ENCODE measurements around the gene DNM3.

DNM3 gene

DNA sequence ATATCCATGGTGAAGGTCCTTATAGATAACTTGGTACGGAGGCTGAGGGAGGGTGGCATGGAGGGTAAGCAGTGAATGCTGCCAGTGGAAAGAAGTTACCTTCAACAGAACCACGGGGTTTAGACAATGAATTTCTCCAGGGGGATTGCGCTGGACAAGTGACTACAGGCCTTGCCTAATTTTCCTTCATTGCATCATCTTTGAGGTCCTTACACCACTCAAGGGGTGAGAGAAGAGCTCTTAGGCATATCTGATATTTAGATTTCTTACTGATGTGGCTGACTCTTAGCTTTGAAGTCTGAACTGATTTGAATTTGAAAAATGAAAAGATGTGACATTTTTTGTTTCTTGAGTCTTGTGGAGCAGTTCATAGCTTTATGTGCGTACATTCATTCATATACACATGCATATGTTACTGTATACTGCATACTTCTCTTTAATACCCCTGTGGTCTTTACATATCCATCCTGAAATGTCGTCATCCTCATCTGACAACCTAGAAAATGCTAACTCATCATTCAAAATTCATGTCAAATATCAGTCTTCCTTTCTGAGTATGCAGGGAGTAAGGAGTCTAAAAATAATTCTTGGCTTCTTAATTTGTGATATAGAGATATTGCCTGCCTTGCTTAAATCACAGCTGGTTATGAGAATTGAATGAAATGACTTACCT, 63.6 kb downstream of the DNM3 start:
- Histone ChIP-seq H3K36me3 (ENCODE audit: insufficient read depth, low read length) (no peaks in the 10 kb centered on the region), H3K9ac (ENCODE audit: low read length) (no peak overlapping the region), H3K4me1 (ENCODE audit: insufficient read depth, low read length) (no peaks in the 10 kb centered on the region), H3K27me3 (ENCODE audit: control insufficient read depth in 1 of 2, insufficient read depth in 2 of 2, low read length in 2 of 2) (no peaks in the 10 kb centered on the region), H3K9me3 (ENCODE audit: low read length) (no peaks in the 10 kb centered on the region), H3K27ac (ENCODE audit: low read depth, low read length) (no peak overlapping the region), H3K4me3 (ENCODE audit: low read depth in 1 of 2, low read length in 2 of 2) (no peak overlapping the region)

DNA sequence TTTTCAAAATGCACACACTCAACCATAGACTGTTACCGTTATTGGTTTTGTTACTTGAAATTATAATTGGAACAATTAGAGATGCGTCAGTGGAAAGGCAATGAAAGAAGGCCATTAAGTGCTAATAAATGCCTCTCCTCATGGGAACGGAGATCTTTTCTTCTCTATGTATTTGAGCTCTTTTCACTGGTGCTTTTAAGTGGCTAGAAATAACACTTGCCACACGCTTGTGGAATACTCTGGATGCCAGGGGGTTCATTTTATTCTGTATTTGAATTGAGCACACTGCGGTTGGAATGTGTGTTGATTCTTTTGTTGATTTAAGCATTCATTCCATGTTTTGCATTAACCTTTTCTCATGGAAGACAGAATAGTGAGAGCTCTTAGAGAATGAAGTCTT, 68.4 kb downstream of the DNM3 start:
- H3K27me3 ChIP-seq (ENCODE audit: control insufficient read depth in 1 of 2, insufficient read depth in 2 of 2, low read length in 2 of 2), result no peaks in the 10 kb centered on the region
- no peaks in the 10 kb centered on the region for H3K36me3 ChIP-seq (ENCODE audit: insufficient read depth, low read length)
- no peaks in the 10 kb centered on the region for H3K9me3 ChIP-seq (ENCODE audit: low read length)
- H3K4me3 ChIP-seq (ENCODE audit: low read depth in 1 of 2, low read length in 2 of 2), result no peak overlapping the region
- H3K27ac ChIP-seq (ENCODE audit: low read depth, low read length), result no peak overlapping the region
- H3K9ac ChIP-seq (ENCODE audit: low read length), result no peak overlapping the region
- H3K4me1 ChIP-seq (ENCODE audit: insufficient read depth, low read length), result no peaks in the 10 kb centered on the region

DNA sequence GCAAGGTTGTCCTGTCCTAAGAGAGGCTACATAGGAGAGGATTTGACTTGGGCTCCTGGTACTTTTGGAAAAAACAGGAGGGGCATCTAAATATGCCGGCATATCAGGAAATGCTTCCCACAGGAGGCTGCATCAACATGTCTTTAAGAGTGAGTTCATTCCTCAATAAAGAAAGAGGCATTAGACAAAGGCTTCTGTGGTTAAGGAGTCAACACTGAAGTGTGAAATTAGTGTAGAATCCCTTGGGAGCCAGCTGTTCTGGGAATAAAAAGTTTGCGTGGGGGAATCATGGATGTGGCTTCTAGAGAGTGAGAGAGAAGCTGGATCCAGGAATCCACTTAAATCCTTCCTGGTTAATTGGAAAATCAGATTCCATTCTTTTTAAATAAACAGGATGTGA, 69.5 kb downstream of the DNM3 start:
- Histone ChIP-seq H3K9ac (ENCODE audit: low read length) (no peak overlapping the region), H3K4me1 (ENCODE audit: insufficient read depth, low read length) (no peaks in the 10 kb centered on the region), H3K27ac (ENCODE audit: low read depth, low read length) (no peak overlapping the region), H3K9me3 (ENCODE audit: low read length) (no peaks in the 10 kb centered on the region), H3K36me3 (ENCODE audit: insufficient read depth, low read length) (no peaks in the 10 kb centered on the region), H3K4me3 (ENCODE audit: low read depth in 1 of 2, low read length in 2 of 2) (no peak overlapping the region), H3K27me3 (ENCODE audit: control insufficient read depth in 1 of 2, insufficient read depth in 2 of 2, low read length in 2 of 2) (no peaks in the 10 kb centered on the region)

DNA sequence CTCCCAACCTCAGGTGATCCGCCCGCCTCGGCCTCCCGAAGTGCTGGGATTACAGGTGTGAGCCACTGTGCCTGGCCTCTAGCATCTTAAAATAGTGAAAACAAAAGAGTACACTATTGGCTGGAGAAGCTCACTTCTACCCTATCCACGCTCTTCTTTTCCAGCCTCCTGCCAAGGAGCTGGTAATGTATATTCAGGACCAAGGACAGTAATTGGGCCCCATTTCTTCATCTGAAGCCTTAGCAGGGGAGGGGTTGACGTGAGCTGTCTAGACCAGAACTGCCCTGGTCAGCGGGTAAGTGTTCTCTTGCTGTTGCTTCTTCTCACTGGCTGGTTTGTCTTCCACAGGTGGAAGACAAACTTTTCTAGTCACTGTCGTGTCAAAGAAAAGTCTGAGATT, 70.2 kb downstream of the DNM3 start:
- Histone ChIP-seq H3K9ac (ENCODE audit: low read length) (no peak overlapping the region), H3K36me3 (ENCODE audit: insufficient read depth, low read length) (no peaks in the 10 kb centered on the region), H3K27ac (ENCODE audit: low read depth, low read length) (no peak overlapping the region), H3K9me3 (ENCODE audit: low read length) (no peaks in the 10 kb centered on the region), H3K4me3 (ENCODE audit: low read depth in 1 of 2, low read length in 2 of 2) (no peak overlapping the region), H3K27me3 (ENCODE audit: control insufficient read depth in 1 of 2, insufficient read depth in 2 of 2, low read length in 2 of 2) (no peaks in the 10 kb centered on the region), H3K4me1 (ENCODE audit: insufficient read depth, low read length) (no peaks in the 10 kb centered on the region)

DNA sequence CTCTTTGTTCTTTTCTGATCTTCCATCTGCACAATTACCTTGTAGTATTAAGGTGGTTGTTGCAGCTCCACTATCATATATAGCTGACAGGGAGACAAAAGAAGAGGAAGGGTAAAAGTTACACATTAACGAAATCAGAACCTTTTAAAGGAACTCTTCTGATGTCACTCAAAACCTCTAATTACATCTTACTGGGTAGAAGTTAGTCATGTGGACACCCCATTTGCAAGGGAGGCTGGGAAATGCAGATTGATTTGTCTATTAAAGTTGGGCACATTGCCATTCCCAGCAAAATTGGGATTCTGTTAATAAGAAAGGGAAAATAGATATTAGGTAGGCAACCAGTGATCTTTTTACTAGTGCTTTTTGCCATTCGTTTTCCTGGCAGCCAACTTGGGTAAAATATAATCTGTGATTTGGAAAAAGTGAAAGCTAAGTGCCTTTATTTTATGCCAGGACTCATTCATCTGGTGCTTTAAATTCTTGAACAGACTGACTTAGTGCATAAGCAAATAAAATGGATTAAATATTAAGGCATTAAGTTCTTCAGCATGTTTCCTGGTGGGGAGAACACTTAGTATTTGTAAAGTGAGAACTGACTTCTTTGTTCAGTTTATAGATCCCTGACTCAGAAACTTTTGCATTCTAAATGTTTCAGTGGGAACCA, 71.3 kb downstream of the DNM3 start:
- Histone ChIP-seq H3K27ac (ENCODE audit: low read depth, low read length) (no peak overlapping the region), H3K36me3 (ENCODE audit: insufficient read depth, low read length) (no peaks in the 10 kb centered on the region)

DNA sequence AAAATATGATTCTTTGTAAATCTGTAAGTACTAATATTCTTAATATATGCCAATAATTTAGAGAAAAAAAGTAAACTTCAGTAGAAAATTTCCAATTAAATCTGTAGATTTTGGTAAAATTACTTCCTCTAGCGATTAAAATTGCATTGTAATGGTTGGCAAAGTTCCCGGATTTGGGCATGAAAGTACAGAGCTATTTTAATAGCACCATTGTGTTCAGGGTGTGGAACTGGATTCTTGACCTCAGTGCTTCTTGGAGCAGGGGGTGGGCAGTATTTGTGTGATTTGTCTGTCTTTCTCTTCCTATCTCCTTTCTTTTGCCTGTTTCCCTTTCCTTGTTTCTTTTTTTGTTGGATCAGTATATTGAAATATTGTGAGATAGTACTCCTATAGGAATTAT, 72.1 kb downstream of the DNM3 start:
- H3K4me3 ChIP-seq (ENCODE audit: low read depth in 1 of 2, low read length in 2 of 2), result no peak overlapping the region
- no peaks in the 10 kb centered on the region for H3K36me3 ChIP-seq (ENCODE audit: insufficient read depth, low read length)
- no peaks in the 10 kb centered on the region for H3K4me1 ChIP-seq (ENCODE audit: insufficient read depth, low read length)
- no peaks in the 10 kb centered on the region for H3K27me3 ChIP-seq (ENCODE audit: control insufficient read depth in 1 of 2, insufficient read depth in 2 of 2, low read length in 2 of 2)
- H3K27ac ChIP-seq (ENCODE audit: low read depth, low read length), result no peak overlapping the region
- H3K9ac ChIP-seq (ENCODE audit: low read length), result no peak overlapping the region
- no peaks in the 10 kb centered on the region for H3K9me3 ChIP-seq (ENCODE audit: low read length)

More for the DNA sequence above, 71.3 kb downstream of the DNM3 start:
- H3K4me1 ChIP-seq (ENCODE audit: insufficient read depth, low read length), result no peaks in the 10 kb centered on the region
- no peak overlapping the region for H3K9ac ChIP-seq (ENCODE audit: low read length)
- no peaks in the 10 kb centered on the region for H3K9me3 ChIP-seq (ENCODE audit: low read length)
- no peak overlapping the region for H3K4me3 ChIP-seq (ENCODE audit: low read depth in 1 of 2, low read length in 2 of 2)
- H3K27me3 ChIP-seq (ENCODE audit: control insufficient read depth in 1 of 2, insufficient read depth in 2 of 2, low read length in 2 of 2), result no peaks in the 10 kb centered on the region

DNA sequence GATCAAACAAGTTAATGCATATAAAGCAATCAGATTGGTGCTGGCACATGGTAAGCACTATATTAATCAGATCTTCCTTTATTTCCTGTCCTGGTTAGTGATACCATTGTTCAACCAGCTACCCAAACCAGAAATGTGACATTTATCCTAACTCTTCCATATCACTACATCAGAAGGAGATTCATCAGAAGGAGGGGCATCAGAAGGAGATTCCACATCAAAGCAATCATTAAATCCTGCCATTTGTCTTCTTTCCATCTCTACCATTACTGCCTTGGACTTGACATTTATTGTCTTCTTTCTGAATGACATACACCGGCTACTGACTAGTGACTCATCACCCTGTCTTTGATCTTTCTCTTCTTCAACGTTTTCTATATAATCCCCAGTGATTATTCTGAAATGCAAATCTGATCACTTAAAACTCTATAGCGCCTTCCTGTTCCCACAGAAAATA, 75.0 kb downstream of the DNM3 start:
- no peaks in the 10 kb centered on the region for H3K4me1 ChIP-seq (ENCODE audit: insufficient read depth, low read length)
- no peak overlapping the region for H3K4me3 ChIP-seq (ENCODE audit: low read depth in 1 of 2, low read length in 2 of 2)
- H3K9ac ChIP-seq (ENCODE audit: low read length), result no peak overlapping the region
- no peaks in the 10 kb centered on the region for H3K9me3 ChIP-seq (ENCODE audit: low read length)
- no peaks in the 10 kb centered on the region for H3K27me3 ChIP-seq (ENCODE audit: control insufficient read depth in 1 of 2, insufficient read depth in 2 of 2, low read length in 2 of 2)
- H3K36me3 ChIP-seq (ENCODE audit: insufficient read depth, low read length), result no peaks in the 10 kb centered on the region
- no peak overlapping the region for H3K27ac ChIP-seq (ENCODE audit: low read depth, low read length)

DNA sequence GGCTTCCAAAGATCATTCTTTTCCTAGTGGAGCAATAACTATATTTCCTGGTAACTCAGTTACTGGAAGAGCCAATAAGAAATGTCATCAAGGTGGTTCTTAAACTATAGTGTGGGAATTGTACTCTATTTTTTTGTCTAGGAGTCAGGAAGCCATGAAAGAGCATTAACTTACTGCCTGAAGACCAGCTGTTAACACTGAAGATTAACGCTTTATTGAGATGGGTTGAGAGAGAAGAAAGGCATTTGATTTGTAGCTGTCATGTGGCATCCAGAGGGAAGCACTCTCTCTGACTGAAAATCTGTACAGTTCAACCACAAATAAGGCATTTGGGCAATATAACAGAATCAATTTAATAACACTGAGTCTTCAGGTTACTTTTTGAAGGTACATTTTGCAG, 76.0 kb downstream of the DNM3 start:
- H3K27me3 ChIP-seq (ENCODE audit: control insufficient read depth in 1 of 2, insufficient read depth in 2 of 2, low read length in 2 of 2), result no peaks in the 10 kb centered on the region
- no peak overlapping the region for H3K9ac ChIP-seq (ENCODE audit: low read length)
- H3K4me1 ChIP-seq (ENCODE audit: insufficient read depth, low read length), result no peaks in the 10 kb centered on the region
- H3K9me3 ChIP-seq (ENCODE audit: low read length), result no peaks in the 10 kb centered on the region
- H3K27ac ChIP-seq (ENCODE audit: low read depth, low read length), result no peak overlapping the region
- no peak overlapping the region for H3K4me3 ChIP-seq (ENCODE audit: low read depth in 1 of 2, low read length in 2 of 2)
- no peaks in the 10 kb centered on the region for H3K36me3 ChIP-seq (ENCODE audit: insufficient read depth, low read length)

DNA sequence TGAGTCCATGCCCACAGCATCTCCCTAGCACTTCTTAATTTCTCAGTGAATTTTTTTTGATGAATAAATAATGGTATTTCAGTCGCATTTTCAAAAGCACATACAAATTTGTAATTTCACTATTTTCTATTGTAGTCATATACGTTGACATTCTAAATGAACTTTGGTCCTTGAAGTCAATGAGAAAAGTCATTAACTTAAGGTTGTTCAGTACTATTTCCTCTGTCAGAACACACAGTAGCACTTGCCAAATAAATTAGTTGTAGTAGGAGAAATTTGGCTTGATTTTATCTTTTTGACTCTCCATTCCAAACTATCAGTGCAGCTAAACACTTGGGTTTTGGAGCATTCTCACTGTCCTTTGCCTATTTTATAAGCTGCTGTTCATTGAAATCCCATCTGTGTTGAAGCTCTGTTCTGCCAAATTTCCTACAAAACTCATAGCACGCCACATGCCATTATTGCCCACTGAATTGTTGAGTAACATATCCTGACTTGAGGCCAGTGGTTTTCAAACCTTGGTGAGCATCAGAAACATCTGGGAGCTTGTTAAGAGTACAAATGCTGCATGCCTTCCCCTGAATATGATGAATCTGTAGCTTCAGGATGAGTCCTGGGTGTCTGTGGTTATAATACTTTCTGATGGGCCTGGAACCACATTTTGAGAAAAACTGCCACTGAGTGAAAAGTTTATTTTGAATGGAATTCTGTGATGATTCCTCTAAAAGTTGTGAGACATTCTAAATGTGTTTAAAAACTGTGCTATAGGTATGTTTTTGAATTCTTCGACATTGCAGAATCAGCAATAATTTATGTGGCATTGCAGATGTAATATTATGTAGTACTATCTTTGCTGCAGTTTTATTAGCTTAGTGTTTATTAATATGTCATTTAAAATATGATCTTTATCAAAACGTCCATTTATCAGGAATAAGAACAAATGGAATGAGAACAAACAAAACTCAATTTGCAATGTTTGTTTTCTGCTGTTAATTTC, 78.9 kb downstream of the DNM3 start:
- Histone ChIP-seq H3K36me3 (ENCODE audit: insufficient read depth, low read length) (no peaks in the 10 kb centered on the region), H3K4me1 (ENCODE audit: insufficient read depth, low read length) (no peaks in the 10 kb centered on the region), H3K27me3 (ENCODE audit: control insufficient read depth in 1 of 2, insufficient read depth in 2 of 2, low read length in 2 of 2) (no peaks in the 10 kb centered on the region), H3K9me3 (ENCODE audit: low read length) (no peaks in the 10 kb centered on the region), H3K4me3 (ENCODE audit: low read depth in 1 of 2, low read length in 2 of 2) (no peak overlapping the region), H3K27ac (ENCODE audit: low read depth, low read length) (no peak overlapping the region), H3K9ac (ENCODE audit: low read length) (no peak overlapping the region)

DNA sequence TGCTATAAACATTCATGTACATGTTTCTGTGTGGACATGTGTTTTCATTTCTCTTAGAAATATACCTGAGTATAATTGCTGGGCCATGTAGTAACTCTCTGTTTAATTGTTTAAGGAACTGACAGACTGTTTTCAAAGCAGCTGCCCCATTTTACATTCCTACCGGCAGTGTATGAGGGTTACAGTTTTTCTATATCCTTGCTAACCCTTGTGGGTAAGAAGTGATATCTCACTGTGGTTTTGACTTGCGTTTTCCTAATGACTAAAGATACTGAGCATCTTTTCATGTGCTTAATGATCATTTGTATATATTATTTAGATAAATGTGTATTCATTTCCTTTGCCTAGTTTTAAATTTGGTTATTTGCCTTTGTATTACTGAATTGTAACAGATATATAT, 81.7 kb downstream of the DNM3 start:
- Histone ChIP-seq H3K9me3 (ENCODE audit: low read length) (no peaks in the 10 kb centered on the region), H3K4me3 (ENCODE audit: low read depth in 1 of 2, low read length in 2 of 2) (no peak overlapping the region), H3K4me1 (ENCODE audit: insufficient read depth, low read length) (no peaks in the 10 kb centered on the region), H3K27me3 (ENCODE audit: control insufficient read depth in 1 of 2, insufficient read depth in 2 of 2, low read length in 2 of 2) (no peaks in the 10 kb centered on the region), H3K27ac (ENCODE audit: low read depth, low read length) (no peak overlapping the region), H3K36me3 (ENCODE audit: insufficient read depth, low read length) (no peaks in the 10 kb centered on the region), H3K9ac (ENCODE audit: low read length) (no peak overlapping the region)

DNA sequence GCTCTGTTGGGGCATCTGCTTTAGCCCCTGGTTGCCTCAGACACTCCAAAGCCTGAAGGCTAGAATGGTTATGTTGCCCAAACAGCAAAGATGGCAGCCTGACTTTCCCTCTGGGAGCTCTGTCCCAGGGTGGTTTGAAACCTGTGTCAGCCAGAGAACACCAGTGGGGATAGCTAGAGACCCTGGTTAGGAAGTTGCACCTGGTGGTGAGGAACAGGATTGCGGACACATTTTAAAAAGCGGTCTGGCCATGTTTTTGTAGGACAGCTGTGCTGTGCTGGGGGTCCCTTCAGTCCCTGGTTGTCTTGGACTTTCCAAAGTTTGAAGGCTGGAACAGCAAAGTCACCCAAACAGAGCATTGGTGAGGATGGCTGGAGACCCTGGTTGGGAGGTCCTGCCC, 87.8 kb downstream of the DNM3 start:
- Histone ChIP-seq H3K36me3 (ENCODE audit: insufficient read depth, low read length) (no peaks in the 10 kb centered on the region), H3K4me3 (ENCODE audit: low read depth in 1 of 2, low read length in 2 of 2) (no peak overlapping the region), H3K4me1 (ENCODE audit: insufficient read depth, low read length) (no peaks in the 10 kb centered on the region), H3K27ac (ENCODE audit: low read depth, low read length) (no peak overlapping the region), H3K9ac (ENCODE audit: low read length) (no peak overlapping the region), H3K9me3 (ENCODE audit: low read length) (no peaks in the 10 kb centered on the region), H3K27me3 (ENCODE audit: control insufficient read depth in 1 of 2, insufficient read depth in 2 of 2, low read length in 2 of 2) (no peaks in the 10 kb centered on the region)

Measured in muscle layer of colon (tissue), 2 donors.